Parathyroid adenoma (tissue), 2 donors: ENCODE data around the gene OR13D1.

ENCODE experiments used
- H2AFZ ChIP-seq: fragments of 300-600 bp; sonication (generic); one replicate; pipeline ENCODE4 v1.7.0; 2017; ENCODE audit warnings: antibody characterized with exemption, mild to moderate bottlenecking
- H3K27ac ChIP-seq: fragments of 300-600 bp; sonication (generic); one replicate; pipeline ENCODE4 v1.7.0; 2017
- H3K27me3 ChIP-seq: fragments of 300-600 bp; sonication (generic); one replicate; pipeline ENCODE4 v1.7.0; 2017; ENCODE audit warnings: low read length; ENCODE audit not compliant: control insufficient read depth, insufficient read depth
- H3K36me3 ChIP-seq: fragments of 300-600 bp; sonication (generic); one replicate; pipeline ENCODE4 v1.7.0; 2017; ENCODE audit warnings: low read length; ENCODE audit not compliant: control insufficient read depth, insufficient read depth
- H3K4me1 ChIP-seq: fragments of 300-600 bp; sonication (generic); one replicate; pipeline ENCODE4 v1.7.0; 2017; ENCODE audit warnings: control low read depth
- H3K4me2 ChIP-seq: fragments of 300-600 bp; sonication (generic); one replicate; pipeline ENCODE4 v1.7.0; 2017; ENCODE audit warnings: low read length
- H3K4me3 ChIP-seq: fragments of 300-600 bp; sonication (generic); one replicate; pipeline ENCODE4 v1.7.0; 2017; ENCODE audit warnings: low read depth, low read length
- H3K79me2 ChIP-seq: fragments of 300-600 bp; sonication (generic); one replicate; pipeline ENCODE4 v1.7.0; 2017; ENCODE audit warnings: control low read depth
- H3K9ac ChIP-seq: fragments of 300-600 bp; sonication (generic); one replicate; pipeline ENCODE4 v1.7.0; 2017; ENCODE audit warnings: mild to moderate bottlenecking
- H3K9me3 ChIP-seq: fragments of 300-600 bp; sonication (generic); one replicate; pipeline ENCODE4 v1.7.0; 2017; ENCODE audit warnings: low read length; ENCODE audit not compliant: control insufficient read depth
- TF ChIP-seq, protein P1 (sequence below): fragments of 300-600 bp; sonication (generic); IDR thresholded peaks from one replicate; pipeline ENCODE4 v1.7.0; 2017; ENCODE audit warnings: antibody characterized with exemption, mild to moderate bottlenecking
- donor health status: primary hyperparathyroidism.

OR13D1 gene

DNA sequence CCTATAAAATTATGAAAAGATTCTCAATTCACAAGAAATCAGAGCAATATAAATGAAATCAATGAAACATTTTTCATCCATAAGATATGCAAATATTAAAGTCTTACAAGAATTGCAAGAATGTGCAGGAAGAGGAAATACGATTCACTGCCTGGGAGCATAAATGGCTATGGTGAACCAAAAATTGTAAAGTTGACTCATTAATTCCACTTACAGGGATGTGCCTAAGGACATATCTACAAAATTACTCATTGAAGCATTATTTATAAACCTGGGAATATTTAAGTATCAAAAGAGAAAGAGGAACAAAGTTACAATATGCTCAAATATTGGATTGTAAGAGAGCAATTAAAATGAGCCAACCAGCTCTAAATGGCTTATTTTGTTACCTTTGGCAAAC is 46.3 kb downstream of the OR13D1 start:
- Histone ChIP-seq H3K9me3 (no peaks in the 10 kb centered on the region), H3K4me3 (no peak overlapping the region), H2AFZ (no peak overlapping the region), H3K4me1 (no peaks in the 10 kb centered on the region), H3K27ac (no peak overlapping the region), H3K79me2 (no peaks in the 10 kb centered on the region), H3K4me2 (no peak overlapping the region), H3K36me3 (no peaks in the 10 kb centered on the region), H3K9ac (no peak overlapping the region), H3K27me3 (no peaks in the 10 kb centered on the region)
- TF ChIP-seq, protein P1, sequence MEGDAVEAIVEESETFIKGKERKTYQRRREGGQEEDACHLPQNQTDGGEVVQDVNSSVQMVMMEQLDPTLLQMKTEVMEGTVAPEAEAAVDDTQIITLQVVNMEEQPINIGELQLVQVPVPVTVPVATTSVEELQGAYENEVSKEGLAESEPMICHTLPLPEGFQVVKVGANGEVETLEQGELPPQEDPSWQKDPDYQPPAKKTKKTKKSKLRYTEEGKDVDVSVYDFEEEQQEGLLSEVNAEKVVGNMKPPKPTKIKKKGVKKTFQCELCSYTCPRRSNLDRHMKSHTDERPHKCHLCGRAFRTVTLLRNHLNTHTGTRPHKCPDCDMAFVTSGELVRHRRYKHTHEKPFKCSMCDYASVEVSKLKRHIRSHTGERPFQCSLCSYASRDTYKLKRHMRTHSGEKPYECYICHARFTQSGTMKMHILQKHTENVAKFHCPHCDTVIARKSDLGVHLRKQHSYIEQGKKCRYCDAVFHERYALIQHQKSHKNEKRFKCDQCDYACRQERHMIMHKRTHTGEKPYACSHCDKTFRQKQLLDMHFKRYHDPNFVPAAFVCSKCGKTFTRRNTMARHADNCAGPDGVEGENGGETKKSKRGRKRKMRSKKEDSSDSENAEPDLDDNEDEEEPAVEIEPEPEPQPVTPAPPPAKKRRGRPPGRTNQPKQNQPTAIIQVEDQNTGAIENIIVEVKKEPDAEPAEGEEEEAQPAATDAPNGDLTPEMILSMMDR, result no peak

DNA sequence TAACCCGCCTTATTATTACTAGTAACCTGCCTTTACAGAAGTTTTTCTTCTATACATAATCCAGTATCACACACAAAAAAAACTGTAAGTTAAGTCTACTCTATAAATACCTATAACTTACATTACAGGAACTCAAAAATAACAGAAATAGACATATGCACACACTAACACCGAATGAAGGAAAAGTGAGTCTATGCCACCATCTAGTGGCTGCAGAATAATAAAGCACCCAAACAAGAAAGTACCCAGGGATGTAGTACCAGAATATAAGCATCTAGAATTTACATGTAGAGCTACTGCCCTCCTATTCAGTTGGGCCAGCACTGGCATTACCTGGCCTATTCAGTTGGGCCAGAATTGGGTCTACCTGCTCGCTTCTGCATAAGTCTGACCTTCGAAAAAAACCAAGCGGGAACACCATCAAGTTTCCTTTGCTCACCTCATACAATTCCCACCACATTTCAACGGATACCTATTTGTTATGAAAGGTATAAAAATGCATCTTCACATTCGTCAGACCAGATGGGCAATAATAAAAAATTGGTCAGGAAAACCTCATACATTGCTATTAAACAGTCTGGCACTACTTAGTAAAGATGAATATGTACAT is 49.2 kb downstream of the OR13D1 start:
- no peak overlapping the region for H3K27ac ChIP-seq
- no peaks in the 10 kb centered on the region for H3K4me1 ChIP-seq
- H3K79me2 ChIP-seq, result no peaks in the 10 kb centered on the region
- H2AFZ ChIP-seq, result no peak overlapping the region
- no peak overlapping the region for H3K4me3 ChIP-seq
- no peaks in the 10 kb centered on the region for H3K27me3 ChIP-seq
- H3K4me2 ChIP-seq, result no peak overlapping the region
- no peak overlapping the region for H3K9ac ChIP-seq
- no peaks in the 10 kb centered on the region for H3K36me3 ChIP-seq
- no peaks in the 10 kb centered on the region for H3K9me3 ChIP-seq
- TF ChIP-seq, protein P1, result peak; percentile 50
